ENCODE results near the gene GRPEL2.

Gene GRPEL2

GRCh38 chr5:149345147-149345891 is at the start of gene GRPEL2:
Gene GRPEL2, plus strand, starts transcription at chr5:149345499. Its CDS starts 41 bp downstream, at chr5:149345540.
- peak; percentile 74 for DNase-seq (ENCODE audit: low read depth)

DNA sequence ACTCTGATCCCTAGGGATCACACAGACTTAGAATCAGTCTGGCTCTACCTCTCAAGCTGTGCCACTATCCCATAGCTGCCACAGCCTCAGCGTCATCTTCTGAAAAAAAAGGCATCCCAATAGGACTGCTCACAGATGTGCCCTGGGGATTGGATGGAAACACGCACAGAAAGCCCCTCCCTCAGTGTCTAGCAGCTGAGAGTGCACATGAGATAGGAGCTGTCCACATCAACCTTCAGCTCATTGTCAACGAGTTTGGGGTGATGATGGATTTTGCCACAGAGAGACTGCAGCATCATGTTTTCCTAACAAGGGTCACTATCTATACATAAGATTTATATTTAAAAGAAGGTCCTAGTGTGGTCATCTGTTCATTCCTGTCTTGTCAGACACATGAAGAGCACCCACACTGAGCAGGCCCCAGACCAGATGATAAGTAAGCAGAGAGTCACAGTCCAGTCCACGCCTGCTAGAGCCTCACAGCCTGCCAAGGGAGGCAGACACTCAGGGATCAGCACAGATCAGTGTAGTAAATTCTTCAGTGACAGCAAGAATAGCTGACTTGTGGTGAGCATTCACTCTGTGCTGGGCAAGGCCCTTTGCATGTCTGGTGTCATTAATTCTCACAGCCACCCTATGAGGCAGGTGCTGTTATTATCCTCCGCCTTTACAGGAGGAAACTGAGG is 47.8 kb upstream of the GRPEL2 start:
- no peak for DNase-seq (ENCODE audit: low read depth)

GRCh38 chr5:149298163-149298562 is 47.1 kb upstream of the GRPEL2 start:
- no peak for DNase-seq (ENCODE audit: low read depth)

GRCh38 chr5:149298842-149299404 is 46.4 kb upstream of the GRPEL2 start:
- DNase-seq (ENCODE audit: low read depth) = no peak

- no peak for DNase-seq (ENCODE audit: low read depth)
Observed at GRCh38 chr5:149299451-149300054, 45.7 kb upstream of the GRPEL2 start.

- DNase-seq (ENCODE audit: low read depth) = no peak
Observed at GRCh38 chr5:149300441-149300840, 44.9 kb upstream of the GRPEL2 start.

DNA sequence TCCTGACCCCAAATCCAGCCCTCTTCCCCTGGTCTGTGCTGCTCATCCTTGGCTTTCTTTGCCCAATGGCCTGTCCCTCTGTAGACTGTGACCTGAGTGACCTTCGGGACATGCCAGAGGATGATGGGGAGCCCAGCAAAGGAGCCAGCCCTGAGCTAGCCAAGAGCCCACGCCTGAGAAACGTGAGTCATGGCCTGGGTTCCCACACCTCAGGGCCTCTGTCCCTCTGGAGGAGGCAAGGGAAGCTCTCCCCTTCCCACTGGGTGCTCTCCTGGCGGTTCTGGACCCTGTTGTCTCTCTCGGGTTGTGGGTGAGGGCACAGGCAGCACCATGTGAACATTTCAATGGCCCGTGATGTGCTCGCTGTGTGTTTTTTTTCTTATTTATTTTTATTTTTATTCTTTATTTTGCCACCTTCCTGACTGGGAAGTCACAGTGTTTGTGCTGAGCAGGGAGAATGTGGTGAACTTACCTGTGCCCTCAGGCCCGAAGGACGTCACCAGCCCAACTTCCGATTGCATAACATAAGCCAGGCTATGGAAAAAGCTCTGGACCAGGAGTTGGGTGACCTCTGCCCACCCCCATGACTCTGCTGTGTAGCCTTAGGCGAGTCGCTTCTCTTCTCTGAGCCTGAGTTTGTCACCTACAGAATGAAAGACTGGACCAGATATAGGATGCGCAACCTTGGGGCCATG is 44.1 kb upstream of the GRPEL2 start:
- no peak for DNase-seq (ENCODE audit: low read depth)

GRCh38 chr5:149301744-149302380 is 43.4 kb upstream of the GRPEL2 start:
- no peak for DNase-seq (ENCODE audit: low read depth)

DNA sequence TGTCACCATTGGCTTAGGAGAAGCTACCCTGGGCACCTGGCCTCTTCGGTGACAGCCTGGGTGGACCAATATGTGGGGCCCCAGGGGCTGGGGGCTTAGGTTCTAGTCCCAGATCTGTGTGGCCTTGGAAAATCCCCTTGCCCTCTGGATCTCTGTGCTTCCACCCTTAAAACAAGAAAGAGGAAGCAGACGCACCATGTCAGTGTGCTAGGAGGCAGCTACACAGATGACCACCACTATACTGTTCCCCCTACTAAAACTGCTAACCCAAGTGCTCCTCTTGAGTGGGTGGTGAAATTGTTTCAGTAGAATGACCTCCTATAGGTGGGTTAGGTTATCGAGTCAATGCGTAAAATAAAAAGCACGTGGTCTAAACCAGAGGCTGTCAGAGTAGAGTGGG is 42.7 kb upstream of the GRPEL2 start:
- no peak for DNase-seq (ENCODE audit: low read depth)

GRCh38 chr5:149303210-149303609 is 42.1 kb upstream of the GRPEL2 start:
- DNase-seq (ENCODE audit: low read depth) = no peak

GRCh38 chr5:149304195-149305078 is 40.9 kb upstream of the GRPEL2 start:
- no peak for DNase-seq (ENCODE audit: low read depth)

DNA sequence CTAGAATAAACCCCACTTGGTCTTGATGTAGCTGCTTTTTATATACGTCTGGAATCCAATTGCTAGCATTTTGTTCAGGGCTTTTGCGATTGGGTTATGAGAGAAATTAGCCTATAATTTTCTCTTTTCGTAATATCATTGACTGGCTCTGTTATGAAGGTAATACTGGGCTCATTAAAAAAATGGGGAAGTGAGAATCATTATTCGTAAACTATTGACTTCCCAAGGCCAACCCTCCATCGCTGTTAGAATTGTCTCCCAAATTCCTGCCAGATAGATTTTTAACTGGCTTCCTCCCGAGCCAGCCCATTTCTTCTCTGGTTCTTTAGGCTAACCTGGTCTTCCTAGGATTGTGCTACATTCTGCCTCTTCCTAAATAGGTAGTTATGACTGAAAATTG is 35.9 kb upstream of the GRPEL2 start:
- no peak for DNase-seq (ENCODE audit: low read depth)

DNA sequence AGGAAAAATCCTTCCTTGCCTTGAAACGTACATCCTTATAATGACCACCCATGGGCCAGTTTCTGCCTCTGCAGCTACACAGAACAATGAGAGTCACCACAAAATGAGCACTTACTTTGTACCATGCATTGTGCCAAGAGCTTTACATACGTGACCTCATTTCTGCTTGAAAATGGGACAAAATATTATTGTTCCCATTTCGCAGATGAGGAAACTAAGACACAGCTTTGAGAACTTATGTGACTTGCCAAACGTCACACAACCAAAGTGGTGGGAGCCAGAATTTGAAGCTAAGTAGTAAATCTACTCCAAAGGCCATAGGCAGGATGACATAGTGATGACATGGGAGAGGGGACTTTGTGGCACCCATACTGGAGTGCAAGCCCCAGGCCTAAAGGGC is 34.8 kb upstream of the GRPEL2 start:
- no peak for DNase-seq (ENCODE audit: low read depth)

- no peak for DNase-seq (ENCODE audit: low read depth)
Observed at GRCh38 chr5:149310947-149311658, 34.2 kb upstream of the GRPEL2 start.

GRCh38 chr5:149313151-149313841 is 32.0 kb upstream of the GRPEL2 start:
- DNase-seq (ENCODE audit: low read depth) = no peak

DNA sequence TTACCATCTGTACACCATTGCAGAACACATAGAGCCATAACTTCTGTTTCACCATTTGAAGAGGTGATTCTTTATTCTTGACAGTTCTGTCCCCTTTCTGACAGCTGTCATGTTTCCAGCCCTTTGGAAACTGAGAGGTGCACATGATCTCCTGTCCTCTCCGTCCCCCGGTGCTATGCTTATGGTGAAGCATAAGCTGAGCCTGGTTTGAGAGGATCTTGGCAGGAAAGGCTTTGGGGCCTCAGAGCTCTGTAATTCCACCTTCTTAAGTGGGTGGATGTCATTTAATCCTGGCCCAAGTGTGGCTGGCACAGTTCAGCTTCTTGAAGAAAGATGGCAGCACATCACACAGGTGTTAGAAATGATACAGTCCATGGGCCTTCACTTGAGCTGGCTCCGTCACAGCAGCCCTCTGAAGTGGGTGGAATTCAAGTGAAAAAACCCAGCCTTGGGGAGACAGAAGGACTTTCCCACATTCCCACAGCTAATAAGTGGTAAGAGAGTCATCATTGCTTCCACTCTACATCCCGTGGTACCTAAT is 30.7 kb upstream of the GRPEL2 start:
- no peak for DNase-seq (ENCODE audit: low read depth)

DNA sequence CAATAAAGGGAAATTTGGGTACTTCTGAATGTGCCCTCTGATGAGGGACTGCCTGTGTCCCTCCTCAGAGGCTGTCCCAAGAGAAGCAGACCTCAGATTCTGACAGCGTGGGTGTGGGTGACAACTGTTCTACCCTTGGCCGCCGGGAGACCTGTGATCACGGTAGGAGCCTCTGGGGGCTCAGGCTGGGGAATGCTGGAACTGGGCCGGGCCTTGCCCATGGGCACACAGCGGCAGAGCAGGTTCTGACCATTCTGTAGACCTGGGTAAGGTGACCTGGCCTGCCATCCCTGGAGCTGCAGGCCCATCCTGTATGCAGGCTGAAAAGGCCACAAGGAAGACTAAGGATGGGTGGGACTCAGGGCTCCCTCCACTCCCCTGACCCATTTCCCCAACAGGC is 29.5 kb upstream of the GRPEL2 start:
- DNase-seq (ENCODE audit: low read depth) = no peak

GRCh38 chr5:149317281-149318048 is 27.8 kb upstream of the GRPEL2 start:
- DNase-seq (ENCODE audit: low read depth) = no peak

Data from stimulated activated CD8-positive, alpha-beta memory T cell treated with anti-CD3 and anti-CD28 coated beads, Interleukin-15, amount 100 ng/mL, for 24 hours (primary cell).